ENCODE measurements around the gene ZNF311.

- TF ChIP-seq ZNF830 (CRISPR knock-in tag; IDR thresholded peaks at IDR 0.05) (no peak), TRIM28 (IDR thresholded peaks at IDR 0.05) (no peak), HDAC1 (IDR thresholded peaks at IDR 0.05) (no peak), U2AF1 (optimal IDR thresholded peaks at IDR 0.05; ENCODE audit: low read depth, low read length) (no peak), ZNF197 (CRISPR knock-in tag; IDR thresholded peaks at IDR 0.05; ENCODE audit: low read depth) (no peak)
- TF ChIP-seq, protein P1, sequence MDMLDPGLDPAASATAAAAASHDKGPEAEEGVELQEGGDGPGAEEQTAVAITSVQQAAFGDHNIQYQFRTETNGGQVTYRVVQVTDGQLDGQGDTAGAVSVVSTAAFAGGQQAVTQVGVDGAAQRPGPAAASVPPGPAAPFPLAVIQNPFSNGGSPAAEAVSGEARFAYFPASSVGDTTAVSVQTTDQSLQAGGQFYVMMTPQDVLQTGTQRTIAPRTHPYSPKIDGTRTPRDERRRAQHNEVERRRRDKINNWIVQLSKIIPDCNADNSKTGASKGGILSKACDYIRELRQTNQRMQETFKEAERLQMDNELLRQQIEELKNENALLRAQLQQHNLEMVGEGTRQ (CRISPR knock-in tag; IDR thresholded peaks at IDR 0.05) = no peak
These were observed 16.4 kb downstream of the ZNF311 start for GRCh38 chr6:28988536-28989311.
